HCT116 (cell line): ENCODE data around the gene NCAPD3. TPM values are rescaled to one million over a fixed set of nuclear protein-coding genes. Genes with fewer than 3 reads are reported as not detected.

Experiments used
- ATAC-seq: fragments of 200-7000 bp; cut with Tn5 transposase; 2 replicates; pipeline ENCODE4 v1.9.1; 2020; ENCODE audit warnings: mild to moderate bottlenecking, moderate library complexity
- BruUV-seq: library from RNA; stranded (reverse); fragments of 400-500 nt; replicated peaks from 2 replicates; lab custom pipeline; 2021; lab: Mats Ljungman, UMichigan
- CTCF ChIA-PET: fragments of 300-600 bp; sonication (Branson Sonifier 250); formaldehyde crosslinking; loops from one replicate; lab custom pipeline; 2021; ENCODE audit warnings: antibody characterized with exemption; lab: Charles Lee
- POLR2A ChIA-PET: fragments of 300-600, 350-600 bp; sonication (Branson Sonifier 250); formaldehyde crosslinking; loops from one replicate; lab custom pipeline; 2021; ENCODE audit warnings: antibody characterized with exemption; lab: Charles Lee
- RAD21 ChIA-PET, 2 experiments: fragments of 300-600 bp; sonication (Branson Sonifier 250); formaldehyde crosslinking; loops; one replicate each; lab custom pipeline; 2023; ENCODE audit warnings: low total read pairs in 2 of 2; ENCODE audit not compliant: uncharacterized antibody in 2 of 2, unreplicated experiment in 2 of 2, low non-redundant PET in 1 of 2; lab: Charles Lee
- DNase-seq: peaks from one replicate; pipeline ENCODE4 v3.0.0-alpha.2; 2010; ENCODE audit warnings: low read depth, low spot score
- H2AFZ ChIP-seq: fragments of 200-600 bp; shearing (Covaris generic), sonication (generic); 2 replicates; pipeline ENCODE4 v1.6.1; 2017; ENCODE audit warnings: low read depth, mixed run types, mixed read lengths, antibody characterized with exemption, low read length; ENCODE audit not compliant: poor library complexity, severe bottlenecking
- H3K27ac ChIP-seq: 2 replicates; pipeline ENCODE4 v1.5.1; 2012; ENCODE audit warnings: low read depth, low read length
- H3K27me3 ChIP-seq: fragments of 200-600 bp; sonication (generic); 2 replicates; pipeline ENCODE4 v1.6.1; 2016; ENCODE audit warnings: mixed run types, low read length, mixed read lengths; ENCODE audit not compliant: insufficient read depth
- H3K36me3 ChIP-seq, 2 experiments: fragments of 200-500 bp in 1 of 2; fragments of 200-600 bp in 1 of 2; sonication (Bioruptor generic) in 1 of 2; sonication (generic) in 1 of 2; 2 replicates each; pipeline versions ENCODE4 v1.5.1 to v1.6.1; 2014 to 2016; ENCODE audit warnings: low read length in 2 of 2, inconsistent platforms in 1 of 2, mixed read lengths in 1 of 2, mixed run types in 1 of 2; ENCODE audit not compliant: insufficient read depth in 2 of 2, control insufficient read depth in 1 of 2
- H3K4me1 ChIP-seq, 2 experiments: fragments of 200-600 bp in 1 of 2; sonication (generic) in 1 of 2; 2 replicates each; pipeline versions ENCODE4 v1.5.1 to v1.6.1; 2012 to 2017; ENCODE audit warnings: low read length in 2 of 2, inconsistent platforms in 1 of 2, mild to moderate bottlenecking in 1 of 2, mixed read lengths in 1 of 2, mixed run types in 1 of 2, moderate library complexity in 1 of 2; ENCODE audit not compliant: insufficient read depth in 2 of 2, control insufficient read depth in 1 of 2
- H3K4me2 ChIP-seq: fragments of 200-600 bp; sonication (generic); 2 replicates; pipeline ENCODE4 v1.6.1; 2017; ENCODE audit warnings: mixed run types, low read length, mixed read lengths
- H3K4me3 ChIP-seq, 2 experiments: fragments of 200-600 bp in 1 of 2; sonication (generic) in 1 of 2; replicated peaks in 1 of 2; 2 replicates each; pipeline ENCODE4 v1.5.1; 2011 to 2016; ENCODE audit warnings: low read length in 2 of 2, control low read depth in 1 of 2, low read depth in 1 of 2, mild to moderate bottlenecking in 1 of 2, mixed read lengths in 1 of 2, mixed run types in 1 of 2
- H3K79me2 ChIP-seq: fragments of 200-600 bp; sonication (generic); 2 replicates; pipeline ENCODE4 v1.6.1; 2017; ENCODE audit warnings: mild to moderate bottlenecking, mixed run types, low read length, moderate library complexity, mixed read lengths; ENCODE audit not compliant: insufficient read depth
- H3K9ac ChIP-seq: fragments of 200-600 bp; sonication (generic); 2 replicates; pipeline ENCODE4 v1.6.1; 2016; ENCODE audit warnings: low read length, mixed read lengths
- H3K9me2 ChIP-seq: fragments of 200-600 bp; sonication (generic), shearing (Covaris generic); 2 replicates; pipeline ENCODE4 v1.6.1; 2017; ENCODE audit warnings: mixed run types, mild to moderate bottlenecking, moderate library complexity; ENCODE audit not compliant: insufficient read depth
- H3K9me3 ChIP-seq, 2 experiments: fragments of 200-500 bp in 1 of 2; fragments of 200-600 bp in 1 of 2; sonication (Bioruptor generic) in 1 of 2; sonication (generic) in 1 of 2; 2 replicates each; pipeline ENCODE4 v1.6.1; 2014 to 2017; ENCODE audit warnings: low read length in 2 of 2, mixed read lengths in 2 of 2, inconsistent platforms in 1 of 2, low read depth in 1 of 2, mild to moderate bottlenecking in 1 of 2, mixed run types in 1 of 2, moderate library complexity in 1 of 2; ENCODE audit not compliant: control insufficient read depth in 1 of 2, insufficient read depth in 1 of 2
- H4K20me1 ChIP-seq: fragments of 200-600 bp; sonication (generic), shearing (Covaris generic); 2 replicates; pipeline ENCODE4 v1.6.1; 2017; ENCODE audit warnings: mixed run types, mild to moderate bottlenecking, moderate library complexity; ENCODE audit not compliant: insufficient read depth
- CEBPB ChIP-seq: IDR thresholded peaks from 2 replicates; pipeline ENCODE4 v1.6.1; 2012; ENCODE audit warnings: low read depth
- CTCF ChIP-seq, 3 experiments: fragments of 200-600 bp in 1 of 3; sonication (generic) in 1 of 3; IDR thresholded peaks in 2 of 3; conservative IDR thresholded peaks in 1 of 3; 2 replicates each; pipeline ENCODE4 v1.5.1; 2012 to 2017; ENCODE audit warnings: low read depth in 2 of 3, low read length in 2 of 3, antibody characterized with exemption in 1 of 3, borderline replicate concordance in 1 of 3, control low read depth in 1 of 3, mild to moderate bottlenecking in 1 of 3, mixed read lengths in 1 of 3, mixed run types in 1 of 3, moderate library complexity in 1 of 3; ENCODE audit not compliant: insufficient read depth in 1 of 3
- EGR1 ChIP-seq: IDR thresholded peaks from 2 replicates; pipeline ENCODE4 v1.6.1; 2012; ENCODE audit warnings: low read depth
- EZH2 ChIP-seq: fragments of 200-600 bp; sonication (generic); IDR thresholded peaks from 2 replicates; pipeline ENCODE4 v1.6.1; 2017; ENCODE audit warnings: antibody characterized with exemption, mixed run types
- SIN3A ChIP-seq: IDR thresholded peaks from 2 replicates; pipeline ENCODE4 v1.6.1; 2012; ENCODE audit warnings: low read depth
- SP1 ChIP-seq: IDR thresholded peaks from 2 replicates; pipeline ENCODE4 v1.6.1; 2012; ENCODE audit warnings: low read depth
- TCF7L2 ChIP-seq: IDR thresholded peaks from 2 replicates; pipeline ENCODE4 v1.7.0; 2011; ENCODE audit warnings: borderline replicate concordance, inconsistent platforms; ENCODE audit not compliant: insufficient read depth, insufficient read length; ENCODE audit errors: extremely low read depth
- YY1 ChIP-seq: IDR thresholded peaks from 2 replicates; pipeline ENCODE4 v1.6.1; 2011; ENCODE audit warnings: low read length, low read depth, moderate library complexity, mild to moderate bottlenecking; ENCODE audit not compliant: insufficient replicate concordance; ENCODE audit errors: extremely low read depth
- ZFX ChIP-seq: fragments of 450-650 bp; IDR thresholded peaks from 2 replicates; pipeline ENCODE4 v1.6.1; 2017
- ZNF274 ChIP-seq: fragments of 200-500 bp; sonication (Bioruptor generic); IDR thresholded peaks from 2 replicates; pipeline ENCODE4 v1.6.1; 2014; ENCODE audit warnings: mild to moderate bottlenecking, low read depth, low read length, inconsistent platforms
- intact Hi-C: fragments of 100-400 bp; cut with micrococcal nuclease; formaldehyde crosslinking; loops from 2 replicates; pipeline ENCODE4 v1.10.0; 2022
- total RNA-seq: library from RNA; stranded (reverse); gene quantifications from one replicate; pipeline ENCODE4 v1.2.1, GENCODE V29; 2021; ENCODE audit not compliant: unreplicated experiment

The NCAPD3 gene
- total RNA-seq, 1 experiment from 2014 or later = 71.0 TPM

DNA sequence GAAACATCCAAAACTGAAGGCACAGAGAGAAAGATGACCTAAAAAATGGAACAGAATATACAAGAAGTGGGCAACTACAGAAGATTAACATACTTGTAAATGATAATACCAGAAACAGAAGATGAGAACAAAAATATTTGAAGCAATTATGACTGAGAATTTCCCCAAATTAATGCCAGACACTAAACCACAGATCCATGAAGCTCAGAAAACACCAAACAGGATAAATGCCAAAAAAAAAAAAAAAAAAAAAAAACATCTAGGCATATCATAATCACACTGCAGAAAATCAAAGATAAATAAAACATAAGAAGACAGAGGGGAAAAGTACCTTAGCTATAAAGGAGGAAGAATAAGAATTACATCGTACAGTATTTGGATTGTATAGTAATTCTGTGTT is 89.6 kb downstream of the NCAPD3 start:
- no peaks in the 10 kb centered on the region; the same call in 1 of the 2 replicates for H3K27me3 ChIP-seq
- H3K79me2 ChIP-seq = no peaks in the 10 kb centered on the region
- H3K9me3 ChIP-seq = peaks cover 0 to 8% of the 10 kb centered on the region in 2 experiments; a peak in 2 of 4 replicates
- no peaks in the 10 kb centered on the region for H4K20me1 ChIP-seq
- no TSS peak for BruUV-seq
- no peak overlapping the region for H3K27ac ChIP-seq
- no peak overlapping the region for H3K9ac ChIP-seq
- ATAC-seq (no peak), DNase-seq (no peak)
- no peak overlapping the region for H2AFZ ChIP-seq
- no peak overlapping the region for H3K4me2 ChIP-seq
- H3K4me3 ChIP-seq = no peak overlapping the region
- ChIA-PET RAD21 (interaction anchor here in 1 of 2 experiments (0.7 kb wide), 1 partner anchor 100 kb away, joined by 3 read pairs; no protein-coding TSS in a partner anchor), POLR2A (no interaction called here), CTCF (no interaction called here)
- intact Hi-C loops = no loop called here
- no peaks in the 10 kb centered on the region for H3K4me1 ChIP-seq
- no peaks in the 10 kb centered on the region for H3K9me2 ChIP-seq
- TF ChIP-seq EGR1 (no peak), ZFX (no peak), YY1 (no peak), SIN3A (no peak), SP1 (no peak), CTCF (IDR thresholded peaks at IDR 0.05 in 2 of 3, conservative IDR thresholded peaks at IDR 0.05 in 1 of 3; ENCODE audit: borderline replicate concordance in 1 of 3, insufficient read depth in 1 of 3, low read depth in 2 of 3, low read length in 2 of 3) (no peak), EZH2 (no peak), ZNF274 (no peak), TCF7L2 (no peak), CEBPB (no peak)
- H3K36me3 ChIP-seq = no peaks in the 10 kb centered on the region
